Esophagus (tissue), 2 donors: Measurements from ENCODE around the gene FAM168A. TPM values are rescaled to one million over a fixed set of nuclear protein-coding genes. Genes with fewer than 3 reads are reported as not detected.

Experiments
- H3K27ac ChIP-seq, 2 donors: one replicate each; pipeline ENCODE4 v1.5.1; 2013; ENCODE audit warnings: low read depth in 2 of 2, mild to moderate bottlenecking in 2 of 2, inconsistent platforms in 1 of 2, low read length in 1 of 2, moderate library complexity in 1 of 2
- H3K27me3 ChIP-seq, 2 donors: one replicate each; pipeline ENCODE4 v1.6.1; 2013; ENCODE audit warnings: low read length in 2 of 2, control low read depth in 1 of 2, mild to moderate bottlenecking in 1 of 2; ENCODE audit not compliant: insufficient read depth in 2 of 2, control insufficient read depth in 1 of 2
- H3K36me3 ChIP-seq, 2 donors: one replicate each; pipeline ENCODE4 v1.6.1; 2013; ENCODE audit warnings: low read length in 1 of 2; ENCODE audit not compliant: control insufficient read depth in 2 of 2, insufficient read depth in 2 of 2
- H3K4me1 ChIP-seq, 2 donors: one replicate each; pipeline ENCODE4 v1.6.1; 2013; ENCODE audit warnings: low read length in 1 of 2; ENCODE audit not compliant: control insufficient read depth in 2 of 2, insufficient read depth in 2 of 2
- H3K4me3 ChIP-seq, 2 donors: one replicate each; pipeline ENCODE4 v1.5.1; 2013; ENCODE audit warnings: low read length in 2 of 2, mild to moderate bottlenecking in 2 of 2, low read depth in 1 of 2, moderate library complexity in 1 of 2
- H3K9me3 ChIP-seq, 2 donors: one replicate each; pipeline ENCODE4 v1.6.1; 2013; ENCODE audit warnings: mild to moderate bottlenecking in 2 of 2, low read depth in 1 of 2, low read length in 1 of 2, moderate library complexity in 1 of 2; ENCODE audit not compliant: control insufficient read depth in 2 of 2, insufficient read depth in 1 of 2
- WGBS, 2 donors: extraction: QIAGEN DNeasy Blood & Tissue Kit; methylation state at CpG; one replicate each; pipeline ENCODE4 v1.1.7; 2013; 5-methylcytosine and 5-hydroxymethylcytosine counted together
- polyA plus RNA-seq, 2 donors: library from polyadenylated mRNA; stranded (reverse); fragments of 200-250 nt; gene quantifications; one replicate each; pipeline ENCODE4 v1.2.3, GENCODE V29; 2013
- donor health status: healthy with polysubstance abuse.
- donor health status: Bipolar disorder and iron deficiency.

FAM168A gene
- polyA plus RNA-seq, 2 donors: 4.0 TPM

- WGBS, 2 donors: 88 to 91% methylated on average over 7 of the region's 7 CpGs
- Histone ChIP-seq H3K9me3 (no peaks in the 10 kb centered on the region), H3K27ac (no peak overlapping the region), H3K4me1 (peaks cover 4 to 14% of the 10 kb centered on the region in 2 donors), H3K36me3 (peaks cover 2 to 13% of the 10 kb centered on the region in 2 donors), H3K27me3 (no peaks in the 10 kb centered on the region), H3K4me3 (no peak overlapping the region)
Measured at GRCh38 chr11:73393011-73393380, 204.9 kb downstream of the FAM168A start.

- H3K9me3 ChIP-seq: no peaks in the 10 kb centered on the region
- H3K36me3 ChIP-seq: peaks cover 2 to 13% of the 10 kb centered on the region in 2 donors
- no peak overlapping the region for H3K4me3 ChIP-seq
- no peaks in the 10 kb centered on the region for H3K27me3 ChIP-seq
- no peak overlapping the region for H3K27ac ChIP-seq
- WGBS, 2 donors: 92 to 94% methylated on average over 30 to 31 of the region's 31 CpGs
- peaks cover 4 to 18% of the 10 kb centered on the region in 2 donors for H3K4me1 ChIP-seq
Measured at GRCh38 chr11:73392108-73393010, 205.6 kb downstream of the FAM168A start.

GRCh38 chr11:73391665-73392064, 206.2 kb downstream of the FAM168A start:
- peaks cover 2 to 11% of the 10 kb centered on the region in 2 donors for H3K36me3 ChIP-seq
- H3K9me3 ChIP-seq: no peaks in the 10 kb centered on the region
- no peaks in the 10 kb centered on the region for H3K27me3 ChIP-seq
- no peak overlapping the region for H3K27ac ChIP-seq
- 76 to 89% methylated on average over 10 of the region's 10 CpGs for WGBS, 2 donors
- H3K4me3 ChIP-seq: no peak overlapping the region
- H3K4me1 ChIP-seq: peaks cover 4 to 18% of the 10 kb centered on the region in 2 donors

- no peak overlapping the region for H3K27ac ChIP-seq
- H3K4me1 ChIP-seq: peaks cover 4 to 18% of the 10 kb centered on the region in 2 donors
- no peaks in the 10 kb centered on the region for H3K9me3 ChIP-seq
- H3K36me3 ChIP-seq: peaks cover 2 to 11% of the 10 kb centered on the region in 2 donors
- H3K27me3 ChIP-seq: no peaks in the 10 kb centered on the region
- 95% methylated on average over 12 of the region's 12 CpGs for WGBS, 2 donors
- no peak overlapping the region for H3K4me3 ChIP-seq
Measured at GRCh38 chr11:73390601-73391565, 207.0 kb downstream of the FAM168A start.

- H3K27me3 ChIP-seq: no peaks in the 10 kb centered on the region
- H3K36me3 ChIP-seq: peaks cover 2 to 7% of the 10 kb centered on the region in 2 donors
- H3K4me3 ChIP-seq: no peak overlapping the region
- H3K4me1 ChIP-seq: peaks cover 4 to 20% of the 10 kb centered on the region in 2 donors
- H3K9me3 ChIP-seq: no peaks in the 10 kb centered on the region
- no peak overlapping the region for H3K27ac ChIP-seq
- 72 to 81% methylated on average over 7 of the region's 7 CpGs for WGBS, 2 donors
Measured at GRCh38 chr11:73389916-73390315, 208.0 kb downstream of the FAM168A start.

- no peaks in the 10 kb centered on the region for H3K27me3 ChIP-seq
- H3K4me3 ChIP-seq: no peak overlapping the region
- no peaks in the 10 kb centered on the region for H3K9me3 ChIP-seq
- WGBS, 2 donors: 50 to 63% methylated on average over 6 of the region's 6 CpGs
- peaks cover 4 to 24% of the 10 kb centered on the region in 2 donors for H3K4me1 ChIP-seq
- H3K27ac ChIP-seq: no peak overlapping the region
- H3K36me3 ChIP-seq: peaks cover 2 to 5% of the 10 kb centered on the region in 2 donors
Measured at GRCh38 chr11:73389134-73389525, 208.8 kb downstream of the FAM168A start.

- peaks cover 2 to 5% of the 10 kb centered on the region in 2 donors for H3K36me3 ChIP-seq
- H3K27ac ChIP-seq: no peak overlapping the region
- H3K27me3 ChIP-seq: no peaks in the 10 kb centered on the region
- 46 to 63% methylated on average over 20 to 23 of the region's 23 CpGs for WGBS, 2 donors
- no peaks in the 10 kb centered on the region for H3K9me3 ChIP-seq
- H3K4me3 ChIP-seq: no peak overlapping the region
- H3K4me1 ChIP-seq: peaks cover 9 to 24% of the 10 kb centered on the region in 2 donors
Measured at GRCh38 chr11:73388265-73389133, 209.4 kb downstream of the FAM168A start.

- peaks cover 9 to 24% of the 10 kb centered on the region in 2 donors for H3K4me1 ChIP-seq
- peaks cover 2 to 5% of the 10 kb centered on the region in 2 donors for H3K36me3 ChIP-seq
- H3K27me3 ChIP-seq: no peaks in the 10 kb centered on the region
- WGBS, 2 donors: 85 to 89% methylated on average over 21 of the region's 21 CpGs
- no peak overlapping the region for H3K27ac ChIP-seq
- no peaks in the 10 kb centered on the region for H3K9me3 ChIP-seq
- no peak overlapping the region for H3K4me3 ChIP-seq
Measured at GRCh38 chr11:73387594-73388264, 210.2 kb downstream of the FAM168A start.
